Tibial nerve (tissue), 4 donors: ENCODE data around the gene SYCE1L.

ENCODE experiments used
- CTCF ChIP-seq, 5 experiments: fragments of 200-600 bp in 3 of 5; fragments of 450-650 bp in 2 of 5; sonication (generic) in 3 of 5; IDR thresholded peaks; one replicate each; pipeline ENCODE4 v1.5.1; 2016 to 2019; ENCODE audit warnings: antibody characterized with exemption in 5 of 5, mild to moderate bottlenecking in 3 of 5, moderate library complexity in 2 of 5
- EP300 ChIP-seq, 2 donors: sonication (generic); formaldehyde crosslinking; IDR thresholded peaks; one replicate each; pipeline ENCODE4 v1.6.1; 2017; ENCODE audit warnings: antibody characterized with exemption in 2 of 2, mild to moderate bottlenecking in 1 of 2
- POLR2A ChIP-seq, 2 donors: fragments of 450-650 bp; IDR thresholded peaks; one replicate each; pipeline ENCODE4 v1.6.1; 2017; ENCODE audit warnings: antibody characterized with exemption in 2 of 2, mild to moderate bottlenecking in 2 of 2, moderate library complexity in 2 of 2

- no peak for TF ChIP-seq POLR2A (IDR thresholded peaks at IDR 0.05)
- TF ChIP-seq CTCF (IDR thresholded peaks at IDR 0.05), result no peak
- TF ChIP-seq EP300 (IDR thresholded peaks at IDR 0.05), result no peak
Measured at GRCh38 chr16:77213542-77214106, 14.4 kb downstream of the SYCE1L start.
